GM18907 (cell line): Measurements from ENCODE around the gene OR5AP2.
"Not testable (repeated sequence)": the region's sequence is repeated elsewhere in the genome, so short reads cannot be mapped to it uniquely, and the experiment has no call there.

ENCODE experiments used
- ATAC-seq: cut with Tn5 transposase; IDR thresholded peaks from one replicate; pipeline ENCODE4 v1.9.1; 2021; ENCODE audit warnings: mild to moderate bottlenecking, moderate library complexity; ENCODE audit not compliant: unreplicated experiment

Gene OR5AP2

DNA sequence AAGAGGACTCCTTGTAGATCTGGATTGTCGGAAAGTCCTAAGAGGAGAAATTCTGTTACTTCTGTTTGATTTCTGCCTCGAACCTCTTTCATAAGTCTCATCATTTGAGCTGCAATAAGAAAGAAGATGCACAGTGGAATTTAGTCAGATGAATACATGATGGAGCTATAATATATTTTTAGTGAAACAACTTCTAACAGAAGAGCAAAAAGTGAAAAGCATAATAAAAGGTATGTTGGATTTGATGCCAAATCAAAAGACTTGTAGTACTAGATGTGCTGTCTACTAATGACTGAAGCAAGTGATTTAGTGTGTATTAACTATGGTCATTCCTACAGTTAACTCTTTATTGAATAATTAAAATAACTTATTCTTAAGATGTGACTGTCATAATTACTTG, at the start of gene OR5AP2:
OR5AP2 (minus strand) TSS at position 101 of the 400 bp plus-strand sequence; CDS start at position 101, 0 bp downstream.
- no peak for ATAC-seq

DNA sequence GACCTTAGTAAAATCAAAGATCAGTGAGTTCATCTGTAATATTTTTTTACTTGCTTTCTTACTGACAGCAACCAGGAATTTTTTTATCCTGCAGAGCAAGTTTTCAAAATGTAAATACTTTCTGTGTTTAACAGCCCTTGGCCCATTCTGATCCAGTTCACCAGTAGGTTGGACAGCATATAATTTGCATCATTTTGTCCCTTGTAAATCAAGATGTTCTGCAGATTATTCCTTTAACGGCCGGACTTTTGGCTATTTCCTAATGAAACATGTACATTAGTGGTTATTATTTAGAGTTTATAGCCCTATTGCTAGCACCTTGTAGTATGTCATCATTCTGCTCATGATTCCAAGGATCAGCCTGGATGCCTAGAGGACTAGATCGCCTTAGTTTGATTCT, 48.9 kb upstream of the OR5AP2 start:
- ATAC-seq: not testable (repeated sequence)

DNA sequence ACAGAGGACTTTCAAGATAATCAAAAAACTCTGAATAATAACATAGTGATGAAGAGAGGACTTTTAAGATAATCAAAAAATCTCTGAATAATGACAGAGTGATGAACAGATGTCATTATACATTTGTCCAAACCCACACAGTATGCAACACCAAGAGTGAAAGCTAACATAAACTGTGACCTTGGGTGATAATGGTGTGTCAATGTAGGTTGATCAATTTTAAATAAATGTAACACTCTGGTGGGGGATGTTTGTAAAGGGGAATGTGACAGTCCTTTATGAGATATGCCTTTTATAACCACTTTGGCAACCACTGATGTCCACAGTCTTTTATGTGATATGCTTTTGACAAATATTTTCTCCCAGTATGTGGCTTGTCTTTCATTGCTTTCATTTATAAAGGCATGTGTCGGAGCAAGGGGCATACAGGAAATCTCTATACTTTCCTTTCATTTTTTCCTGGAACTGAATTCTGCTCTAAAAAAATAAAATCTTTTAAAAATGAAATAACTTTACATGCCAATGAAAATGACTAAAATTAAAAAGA, 46.4 kb upstream of the OR5AP2 start:
- ATAC-seq: no peak

DNA sequence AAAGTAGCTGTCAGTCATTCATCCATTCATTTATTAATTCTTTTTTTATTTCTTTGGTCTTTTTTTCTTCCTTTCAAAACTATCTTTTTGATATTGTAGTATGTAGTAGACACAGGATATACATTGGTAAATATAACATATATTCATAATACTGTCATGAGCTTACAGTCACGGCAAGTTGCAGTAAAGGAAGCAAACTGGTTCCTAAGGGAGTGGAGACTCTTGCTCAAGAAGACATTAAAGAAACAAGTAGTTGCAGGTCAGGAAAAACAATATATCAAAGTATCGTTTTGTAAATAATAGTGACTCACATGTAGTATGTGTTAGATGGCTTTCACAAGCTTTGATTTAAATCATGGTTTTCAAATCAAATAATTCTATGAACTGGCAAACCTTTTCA, 28.7 kb upstream of the OR5AP2 start:
- ATAC-seq: no peak

DNA sequence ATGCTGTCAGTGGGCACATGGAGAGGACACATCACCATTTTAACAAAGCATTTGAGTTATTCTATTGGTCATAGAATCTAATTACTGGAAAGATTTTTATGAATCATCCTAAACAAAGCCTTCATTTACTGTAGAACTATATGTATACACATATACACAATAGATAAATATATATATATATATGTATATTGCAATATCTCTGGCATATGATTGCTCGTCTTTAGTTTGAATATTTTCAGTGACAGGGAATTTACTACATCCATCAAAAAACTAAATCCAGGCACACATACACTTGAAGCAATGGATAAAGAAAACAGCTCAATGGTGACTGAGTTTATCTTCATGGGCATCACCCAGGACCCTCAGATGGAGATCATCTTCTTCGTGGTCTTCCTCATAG, 21.1 kb upstream of the OR5AP2 start, which contains the start of gene OR5AR1:
OR5AR1 (plus strand) TSS at position 301 of the 400 bp plus-strand sequence; CDS start at position 301, 0 bp downstream.
- no peak for ATAC-seq

DNA sequence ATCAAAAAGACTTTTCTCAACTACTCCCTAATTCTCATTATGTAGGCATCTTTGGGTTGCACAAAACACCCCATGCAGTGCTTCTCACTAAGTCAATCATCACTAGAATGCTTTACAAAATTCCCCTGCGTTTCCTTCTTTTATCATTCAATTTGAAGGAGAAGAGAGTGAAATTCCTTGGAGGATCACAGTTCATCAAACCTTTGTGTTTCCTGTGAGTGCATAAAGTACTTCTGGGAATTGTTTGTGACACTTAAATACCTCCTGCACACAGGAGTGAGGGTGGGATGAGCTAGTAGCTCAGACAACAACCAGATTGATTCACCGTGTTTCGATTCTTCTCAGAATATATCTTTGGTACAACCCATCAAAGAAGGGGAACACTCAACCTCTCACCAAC, 17.5 kb upstream of the OR5AP2 start:
- no peak for ATAC-seq

DNA sequence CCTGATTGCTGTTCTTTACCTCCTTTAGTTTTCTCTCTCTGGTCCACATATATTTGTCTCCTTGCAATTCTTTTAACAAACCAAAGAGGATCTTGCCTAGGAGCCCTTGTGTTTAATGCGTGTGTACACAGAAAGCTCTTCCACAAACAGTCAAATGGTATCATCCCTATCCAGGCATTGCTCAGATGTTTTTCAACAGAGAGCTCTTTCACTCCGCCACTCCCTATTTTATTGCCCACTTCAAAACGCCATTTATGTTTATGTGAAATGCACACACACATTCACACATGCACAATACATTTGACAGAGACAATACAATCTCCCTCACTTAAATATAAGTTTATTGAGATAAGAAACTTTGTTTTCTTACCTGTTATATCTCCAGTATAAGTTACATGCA, 4.7 kb downstream of the OR5AP2 start:
- ATAC-seq: no peak

DNA sequence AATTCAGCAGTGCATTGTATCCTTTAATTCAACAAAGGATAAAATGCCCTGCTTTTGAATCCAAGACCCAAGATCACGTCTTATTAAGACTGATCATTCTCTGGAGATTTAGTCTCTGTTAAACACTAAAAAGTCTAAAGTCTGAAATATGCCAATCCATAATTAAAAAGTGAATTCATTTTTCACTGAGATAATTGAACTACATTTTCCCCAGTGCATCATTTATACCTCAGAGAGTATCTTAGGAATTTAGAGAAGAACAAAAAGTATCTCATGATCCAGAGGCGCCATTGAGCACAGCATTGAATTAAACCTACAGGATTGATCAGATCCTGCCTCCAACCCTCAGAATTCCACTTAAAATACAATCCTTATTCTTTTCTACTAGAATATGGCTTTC, 5.4 kb downstream of the OR5AP2 start:
- no peak for ATAC-seq

DNA sequence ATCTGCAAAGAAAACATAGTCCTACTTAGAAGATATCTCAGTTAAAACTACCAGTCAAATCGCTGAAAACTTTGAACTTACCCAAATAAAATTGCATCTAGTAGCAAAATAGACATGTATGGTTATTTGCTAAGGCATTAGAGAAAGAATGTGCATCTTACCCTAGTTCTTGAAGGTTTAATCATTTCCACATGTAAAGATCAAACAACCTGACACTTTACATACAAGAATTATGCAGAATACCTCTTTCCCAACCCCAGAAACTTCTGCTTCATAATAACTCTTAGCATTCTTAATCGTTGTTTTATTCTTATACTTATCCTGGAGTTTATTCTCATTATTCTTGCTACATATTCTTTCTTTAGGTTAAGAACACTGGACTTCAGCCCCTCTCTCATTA, 9.9 kb downstream of the OR5AP2 start:
- no peak for ATAC-seq

DNA sequence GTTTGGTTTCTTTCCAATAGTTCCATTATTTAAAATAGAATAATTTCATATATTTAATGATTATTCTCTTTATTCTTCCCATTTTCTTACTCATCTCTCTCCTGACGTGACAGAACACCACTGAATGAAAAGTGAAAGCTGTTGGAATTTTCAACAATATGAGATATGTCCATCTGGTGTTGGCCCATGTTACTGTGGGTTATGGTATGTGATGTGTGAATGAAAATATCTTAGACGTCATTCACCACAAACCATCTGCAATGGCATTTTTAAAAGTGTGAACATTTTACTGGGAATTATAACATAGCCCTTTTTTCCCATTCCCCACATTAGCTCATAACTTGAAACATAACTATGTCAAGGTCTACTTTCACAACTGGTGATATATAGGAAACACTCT, 16.3 kb downstream of the OR5AP2 start:
- ATAC-seq: no peak

DNA sequence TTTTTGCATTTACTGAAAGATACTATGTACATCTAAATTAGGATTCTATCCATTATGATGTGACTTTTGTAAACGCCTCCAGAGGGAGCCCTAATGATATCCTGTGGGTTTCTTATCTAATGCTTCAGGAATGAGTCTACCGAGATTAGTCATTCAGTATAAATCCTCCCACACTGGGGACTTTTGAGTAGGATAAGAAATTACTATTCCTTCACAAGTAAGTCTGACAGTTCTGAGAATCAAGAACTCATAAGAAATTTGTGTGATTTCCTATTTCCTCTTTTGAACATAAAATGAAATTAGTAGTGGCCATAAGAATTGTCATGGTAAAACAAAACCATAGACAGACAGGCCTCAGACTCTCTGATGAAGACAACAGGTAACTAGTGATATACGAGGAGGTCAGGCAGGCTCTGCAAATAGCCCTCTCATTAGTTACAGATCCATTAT, 17.6 kb downstream of the OR5AP2 start:
- peak; percentile 54 for ATAC-seq

DNA sequence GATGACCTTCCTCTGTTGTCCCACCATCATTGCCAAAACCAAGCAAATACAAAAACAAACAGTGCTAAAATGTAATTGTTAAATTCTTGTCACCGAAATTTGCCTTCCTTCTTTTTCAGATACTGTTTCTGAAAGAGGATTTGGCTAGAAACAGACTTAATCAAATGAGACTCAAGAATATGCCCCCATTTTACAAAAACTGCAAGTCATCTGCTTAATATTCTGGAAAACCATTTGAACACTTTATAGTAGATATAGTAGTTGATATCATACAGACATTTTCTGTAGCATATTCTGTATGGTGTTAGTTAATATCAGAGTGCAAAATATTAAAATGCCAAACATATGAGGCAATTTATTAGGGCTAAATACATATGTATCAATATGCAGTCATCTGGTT, 31.1 kb downstream of the OR5AP2 start:
- no peak for ATAC-seq

DNA sequence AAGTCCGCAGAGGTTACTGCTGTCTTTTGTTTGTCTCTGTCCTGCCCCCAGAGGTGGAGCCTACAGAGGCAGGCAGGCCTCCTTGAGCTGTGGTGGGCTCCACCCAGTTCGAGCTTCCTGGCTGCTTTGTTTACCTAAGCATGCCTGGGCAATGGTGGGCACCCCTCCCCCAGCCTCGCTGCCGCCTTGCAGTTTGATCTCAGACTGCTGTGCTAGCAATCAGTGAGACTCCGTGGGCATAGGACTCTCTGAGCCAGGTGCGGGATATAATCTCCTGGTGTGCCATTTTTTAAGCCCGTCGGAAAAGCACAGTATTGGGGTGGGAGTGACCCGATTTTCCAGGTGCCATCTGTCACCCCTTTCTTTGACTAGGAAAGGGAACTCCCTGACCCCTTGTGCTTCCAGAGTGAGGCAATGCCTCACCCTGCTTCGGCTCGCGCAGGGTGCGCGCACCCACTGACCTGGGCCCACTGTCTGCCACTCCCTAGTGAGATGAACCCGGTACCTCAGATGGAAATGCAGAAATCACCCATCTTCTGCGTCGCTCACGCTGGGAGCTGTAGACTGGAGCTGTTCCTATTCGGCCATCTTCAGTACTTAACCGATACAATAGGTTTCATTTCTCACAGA, 50.0 kb downstream of the OR5AP2 start:
- ATAC-seq: not testable (repeated sequence)
